Measurements from ENCODE around the gene IQSEC1.

GRCh38 chr3:12898965-12899755 is 174.1 kb downstream of the IQSEC1 start:
- no peak for TF ChIP-seq TAF1 (IDR thresholded peaks at IDR 0.05; ENCODE audit: low read depth)
- TF ChIP-seq EP300 (IDR thresholded peaks at IDR 0.05; ENCODE audit: borderline replicate concordance): no peak
- TF ChIP-seq CREB1 (IDR thresholded peaks at IDR 0.05; ENCODE audit: low read depth): no peak
- TF ChIP-seq RAD21 (IDR thresholded peaks at IDR 0.05; ENCODE audit: low read depth): no peak
- no peak for TF ChIP-seq YY1 (IDR thresholded peaks at IDR 0.05; ENCODE audit: low read depth)
- no peak for TF ChIP-seq MAX (IDR thresholded peaks at IDR 0.05)

Data from Ishikawa (cell line).